GM19395 (cell line): ENCODE data around the gene RRH.

ENCODE experiments used
- ATAC-seq: cut with Tn5 transposase; IDR thresholded peaks from one replicate; pipeline ENCODE4 v1.9.1; 2021; ENCODE audit warnings: mild to moderate bottlenecking, moderate library complexity; ENCODE audit not compliant: unreplicated experiment

RRH gene

DNA sequence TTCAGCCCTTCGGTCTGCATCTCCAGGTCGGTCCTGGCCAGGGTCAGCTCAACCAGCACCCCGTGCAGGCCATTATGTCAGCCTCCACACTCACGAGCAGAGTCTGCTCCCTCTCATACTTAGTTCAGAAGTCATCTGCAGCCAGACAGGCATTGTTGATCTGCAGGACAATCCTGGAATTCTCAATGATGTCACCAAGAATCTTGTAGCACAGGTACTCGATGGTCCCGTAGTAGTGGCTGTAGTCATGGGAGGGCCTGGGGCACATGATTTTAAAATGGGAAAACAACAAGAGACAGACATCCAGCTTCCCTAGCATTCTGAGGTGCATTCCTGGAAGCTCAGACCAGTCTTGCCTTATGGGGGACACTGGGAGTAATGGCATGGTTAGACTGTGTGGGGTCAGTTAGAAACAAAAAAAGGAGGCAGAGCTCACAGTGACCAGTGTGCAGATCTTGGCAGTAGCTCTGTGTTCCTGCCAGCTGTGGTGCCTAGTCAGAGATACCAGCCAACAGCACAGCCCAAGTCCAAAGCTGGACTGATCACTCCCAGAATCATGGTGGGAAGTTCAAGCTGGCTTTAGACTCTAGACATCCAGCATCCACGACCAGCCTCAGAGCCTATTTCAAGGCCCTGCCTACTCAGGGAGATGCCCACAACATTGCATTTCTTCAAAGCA lies 52.0 kb downstream of the RRH start:
- no peak for ATAC-seq

- no peak for ATAC-seq
Measured at GRCh38 chr4:109886303-109886702, 58.5 kb downstream of the RRH start.

GRCh38 chr4:109887071-109887470 lies 59.3 kb downstream of the RRH start:
- ATAC-seq, result no peak

DNA sequence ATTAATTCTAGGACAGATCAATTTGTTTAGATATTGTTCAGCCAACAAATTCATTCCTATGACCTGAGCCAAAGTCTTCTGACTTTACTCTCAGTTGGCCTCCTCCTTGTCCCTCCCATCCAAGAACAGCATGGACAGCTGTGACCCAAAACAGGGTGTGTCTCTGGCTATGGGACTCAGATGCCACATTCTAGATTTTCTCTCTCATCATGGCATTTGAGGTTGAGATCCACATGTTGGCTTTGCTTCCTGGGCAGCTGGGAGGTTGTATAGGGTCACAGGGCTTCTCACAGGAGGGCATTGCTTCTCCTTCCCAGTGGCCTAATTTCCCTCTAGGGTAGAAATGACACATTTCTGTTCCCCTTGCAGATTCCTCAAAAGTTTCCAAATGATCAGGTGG lies 62.3 kb downstream of the RRH start:
- no peak for ATAC-seq
